SU-DHL-6 (cell line): Measurements from ENCODE around the gene POLN.

Experiments used
- EZH2phosphoT487 ChIP-seq: fragments of 200-600 bp; sonication (generic), shearing (Covaris generic); conservative IDR thresholded peaks from 2 replicates; pipeline ENCODE4 v1.6.1; 2018; ENCODE audit warnings: mild to moderate bottlenecking, antibody characterized with exemption, low read length, moderate library complexity, mixed read lengths
- TF ChIP-seq, protein P1 (sequence below): fragments of 200-600 bp; sonication (generic); IDR thresholded peaks from one replicate; pipeline ENCODE4 v1.5.1; 2017; ENCODE audit warnings: antibody characterized with exemption, mild to moderate bottlenecking, low read length, moderate library complexity; ENCODE audit not compliant: insufficient read depth, poor library complexity, severe bottlenecking

- no peak for TF ChIP-seq EZH2phosphoT487
- TF ChIP-seq, protein P1, sequence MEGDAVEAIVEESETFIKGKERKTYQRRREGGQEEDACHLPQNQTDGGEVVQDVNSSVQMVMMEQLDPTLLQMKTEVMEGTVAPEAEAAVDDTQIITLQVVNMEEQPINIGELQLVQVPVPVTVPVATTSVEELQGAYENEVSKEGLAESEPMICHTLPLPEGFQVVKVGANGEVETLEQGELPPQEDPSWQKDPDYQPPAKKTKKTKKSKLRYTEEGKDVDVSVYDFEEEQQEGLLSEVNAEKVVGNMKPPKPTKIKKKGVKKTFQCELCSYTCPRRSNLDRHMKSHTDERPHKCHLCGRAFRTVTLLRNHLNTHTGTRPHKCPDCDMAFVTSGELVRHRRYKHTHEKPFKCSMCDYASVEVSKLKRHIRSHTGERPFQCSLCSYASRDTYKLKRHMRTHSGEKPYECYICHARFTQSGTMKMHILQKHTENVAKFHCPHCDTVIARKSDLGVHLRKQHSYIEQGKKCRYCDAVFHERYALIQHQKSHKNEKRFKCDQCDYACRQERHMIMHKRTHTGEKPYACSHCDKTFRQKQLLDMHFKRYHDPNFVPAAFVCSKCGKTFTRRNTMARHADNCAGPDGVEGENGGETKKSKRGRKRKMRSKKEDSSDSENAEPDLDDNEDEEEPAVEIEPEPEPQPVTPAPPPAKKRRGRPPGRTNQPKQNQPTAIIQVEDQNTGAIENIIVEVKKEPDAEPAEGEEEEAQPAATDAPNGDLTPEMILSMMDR = no peak
Observed at GRCh38 chr4:2136726-2137125, 105.2 kb downstream of the POLN start.
